Right renal pelvis (tissue), 4 donors: ENCODE data around the gene CCNB1IP1. TPM values are rescaled to one million over a fixed set of nuclear protein-coding genes. Genes with fewer than 3 reads are reported as not detected.
"Not testable (repeated sequence)": the region's sequence is repeated elsewhere in the genome, so short reads cannot be mapped to it uniquely, and the experiment has no call there.

Experiments used
- DNase-seq, 4 donors: peaks; one replicate each; pipeline ENCODE4 v3.0.0-alpha.2; 2013; ENCODE audit warnings: low read depth in 4 of 4, low spot score in 3 of 4, missing footprints in 1 of 4
- polyA plus RNA-seq, 4 donors: library from polyadenylated mRNA; unstranded; fragments of 120-200 nt; gene quantifications; one replicate each; pipeline ENCODE4 v1.2.1, GENCODE V29; 2013; ENCODE audit not compliant: insufficient read length in 4 of 4

The CCNB1IP1 gene
- polyA plus RNA-seq, 4 donors: 115 to 132 (median 117) TPM

DNA sequence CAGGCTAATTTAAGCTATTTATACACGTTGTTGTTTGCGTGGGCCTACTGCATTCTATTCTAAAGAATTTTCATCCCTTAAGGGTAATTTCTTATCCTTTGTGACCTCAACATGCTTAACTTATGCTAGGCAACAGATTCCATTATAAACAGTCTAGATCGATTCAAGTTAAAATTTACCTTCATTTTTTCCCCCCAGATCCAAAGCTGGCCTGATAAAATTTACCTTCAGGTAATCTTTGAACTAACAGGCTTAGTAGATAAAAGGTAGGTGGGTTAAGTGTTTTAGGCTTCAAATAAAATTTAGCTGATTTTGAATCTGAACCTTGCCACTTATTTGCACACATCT, 389 bp upstream of the CCNB1IP1 start:
- no peak for DNase-seq

DNA sequence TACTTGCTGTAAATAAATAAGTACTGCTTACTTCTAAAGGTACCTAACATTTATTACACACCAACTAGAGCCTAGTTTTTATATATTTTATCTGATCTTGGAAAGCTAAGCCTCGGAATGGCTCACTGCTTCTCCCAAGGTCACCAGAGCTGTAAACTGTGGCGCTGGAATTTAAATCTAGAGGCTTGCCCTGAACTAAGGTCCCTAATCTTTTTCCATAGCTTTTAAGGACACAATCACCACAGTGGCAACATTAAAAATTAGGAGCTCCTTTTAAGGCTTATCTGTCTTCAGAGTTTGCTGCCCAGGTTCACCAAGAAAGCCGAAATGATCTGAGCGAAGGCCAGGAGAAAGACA, 670 bp downstream of the CCNB1IP1 start:
- DNase-seq: peak in 3 of 4 donors; percentile 38 to 48 (median 38)

DNA sequence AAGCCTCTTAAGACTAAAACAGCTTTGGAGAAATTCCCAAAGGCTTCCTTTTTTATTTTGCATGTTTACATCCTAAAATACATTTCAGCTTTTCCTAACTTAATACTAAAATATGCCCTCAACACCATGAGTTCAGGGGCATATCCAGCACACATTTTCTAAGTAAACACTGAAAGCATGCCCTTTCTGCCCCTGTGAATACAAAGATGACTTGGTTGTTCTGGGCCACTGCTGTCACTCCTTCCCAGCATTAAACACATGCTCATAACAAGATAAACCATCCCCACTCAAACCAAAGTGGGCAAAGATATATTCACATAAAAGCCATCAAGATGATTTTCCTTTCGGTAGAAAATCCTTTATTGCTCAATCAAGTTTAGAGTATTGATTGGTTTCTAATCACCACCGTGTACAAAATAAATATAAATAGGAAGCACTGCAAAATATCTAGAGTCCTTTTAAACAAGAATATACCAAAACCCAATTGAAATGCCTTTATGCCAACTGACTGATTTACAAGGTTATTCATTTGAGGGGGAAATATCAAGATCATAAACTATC, 1.9 kb downstream of the CCNB1IP1 start:
- DNase-seq: no peak

DNA sequence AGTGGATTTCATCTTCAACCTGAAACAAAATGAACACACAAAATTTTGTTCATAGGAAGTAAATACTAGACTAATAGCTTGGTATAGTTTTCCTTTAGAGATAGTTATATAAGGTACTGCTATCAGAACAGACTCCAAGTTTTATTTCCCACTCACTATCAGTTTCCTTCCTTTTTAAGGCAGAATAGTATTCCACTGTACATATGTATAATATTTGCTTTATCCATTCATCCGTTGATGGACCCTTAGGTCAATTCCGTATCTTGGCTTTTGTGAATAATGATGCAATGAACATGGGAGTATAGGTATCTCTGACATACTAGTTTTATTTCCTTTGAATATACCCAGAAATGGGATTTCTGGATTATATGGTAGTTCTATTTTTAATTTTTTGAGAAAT, 3.7 kb downstream of the CCNB1IP1 start:
- DNase-seq: no peak

DNA sequence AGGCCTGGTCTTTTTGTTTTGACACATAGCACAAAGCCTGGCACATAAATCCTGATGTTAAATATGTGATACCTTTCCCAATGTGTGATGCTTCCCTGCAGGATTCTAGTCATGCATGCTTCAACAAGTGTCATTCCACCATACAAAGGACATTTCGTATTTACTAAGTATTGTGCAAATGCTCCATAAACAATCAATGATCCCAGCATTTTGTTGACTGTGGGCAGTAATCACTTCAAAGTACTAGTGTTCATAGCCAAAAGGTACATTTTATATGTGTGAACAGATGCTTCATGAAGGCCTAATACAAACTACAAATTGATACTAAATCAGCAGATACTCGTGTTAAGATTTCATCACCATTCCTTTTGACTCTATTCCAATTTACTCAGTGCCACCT, 4.4 kb downstream of the CCNB1IP1 start:
- no peak for DNase-seq

DNA sequence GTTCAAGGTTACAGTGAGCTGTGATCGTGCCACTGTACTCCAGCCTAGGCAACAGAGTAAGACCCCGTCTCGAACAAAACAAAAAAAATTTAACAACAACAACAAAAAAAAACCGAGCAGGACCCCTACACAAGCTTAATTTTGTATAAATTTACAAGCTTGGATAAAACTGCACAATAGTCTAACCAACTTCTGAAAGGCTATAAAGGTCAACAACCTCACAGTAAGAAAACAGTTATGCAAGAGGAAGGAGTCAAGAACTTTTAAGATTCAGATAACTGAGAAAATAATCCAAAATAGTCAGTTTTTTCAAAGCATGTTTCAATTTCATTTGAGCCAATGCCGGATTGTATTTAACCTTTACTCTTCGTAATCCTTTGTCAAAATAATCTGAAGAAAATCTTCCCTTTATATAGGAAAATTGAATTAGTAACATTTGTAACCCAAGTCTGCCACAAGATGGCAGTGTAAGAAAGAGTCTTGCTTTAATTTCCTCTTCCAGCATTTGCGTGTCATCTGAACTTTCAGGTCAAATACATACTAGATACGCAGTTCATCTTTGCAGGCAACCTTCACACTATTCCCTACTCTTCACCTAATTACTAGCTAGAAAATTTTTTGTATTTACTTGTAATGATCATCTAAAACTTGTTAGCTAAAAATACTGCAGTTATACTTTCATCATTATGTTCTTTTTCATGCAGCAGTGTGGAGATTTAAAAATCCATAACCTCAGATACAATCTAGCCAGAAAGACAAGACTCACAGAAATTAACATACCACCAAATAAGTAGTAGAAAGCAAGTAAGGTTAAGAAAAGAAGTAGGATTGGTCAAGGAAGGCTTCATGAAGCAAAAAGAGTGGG, 5.8 kb downstream of the CCNB1IP1 start:
- DNase-seq: peak in 2 of 4 donors; percentile 38 to 51

DNA sequence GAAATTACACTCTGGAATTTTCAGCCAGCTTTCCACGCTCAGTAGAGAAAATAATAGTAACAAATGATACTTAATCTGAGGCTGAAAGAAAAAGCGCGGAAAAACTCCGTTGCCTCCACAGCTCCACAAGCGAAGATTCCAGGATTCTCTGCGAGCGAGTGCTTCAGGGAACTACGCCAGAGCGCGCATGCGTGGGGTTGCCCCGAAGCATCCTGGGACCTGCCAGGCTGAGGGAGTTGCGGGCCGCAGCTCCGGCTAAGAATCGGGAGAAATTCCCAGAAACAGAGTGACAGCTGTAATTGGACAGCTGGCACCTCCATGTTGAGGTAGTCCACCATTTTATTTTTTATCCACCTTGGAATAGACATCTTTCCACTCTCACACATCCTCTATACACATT, 15.4 kb downstream of the CCNB1IP1 start:
- no peak for DNase-seq

DNA sequence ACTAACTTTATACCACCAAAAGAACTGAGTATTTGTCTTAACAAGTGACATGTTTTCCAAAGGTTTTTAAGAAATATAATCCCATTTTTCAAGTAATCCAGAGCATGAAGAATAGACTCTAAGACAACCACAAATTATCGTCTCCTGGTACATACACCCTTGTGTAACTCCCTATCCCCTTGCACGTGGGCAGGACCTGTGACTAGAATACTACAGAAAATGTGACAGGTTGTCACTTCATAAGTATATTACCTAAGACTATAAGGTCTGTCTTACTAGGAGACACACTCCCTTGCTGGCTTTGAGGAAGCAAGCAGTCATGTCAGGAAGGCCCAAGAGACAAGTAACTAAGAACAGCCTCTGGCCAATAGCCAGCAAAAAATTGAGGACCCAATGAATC, 19.1 kb downstream of the CCNB1IP1 start:
- DNase-seq: no peak

DNA sequence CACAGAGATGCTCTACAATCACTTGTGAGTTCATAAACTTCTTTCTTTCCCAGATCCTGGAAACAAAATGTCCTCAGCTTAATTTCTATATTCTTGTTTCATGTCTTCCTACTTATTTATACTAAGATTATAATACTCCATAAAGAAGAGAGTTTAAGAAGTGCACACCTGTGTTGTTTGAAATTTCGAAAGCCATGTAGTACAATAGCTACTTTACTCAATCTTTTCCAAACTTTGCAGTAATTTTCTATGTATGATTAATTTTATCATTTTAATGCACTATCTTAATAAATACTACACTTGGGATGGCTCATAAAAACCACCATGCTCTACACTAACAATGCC, 27.0 kb downstream of the CCNB1IP1 start:
- DNase-seq: no peak

DNA sequence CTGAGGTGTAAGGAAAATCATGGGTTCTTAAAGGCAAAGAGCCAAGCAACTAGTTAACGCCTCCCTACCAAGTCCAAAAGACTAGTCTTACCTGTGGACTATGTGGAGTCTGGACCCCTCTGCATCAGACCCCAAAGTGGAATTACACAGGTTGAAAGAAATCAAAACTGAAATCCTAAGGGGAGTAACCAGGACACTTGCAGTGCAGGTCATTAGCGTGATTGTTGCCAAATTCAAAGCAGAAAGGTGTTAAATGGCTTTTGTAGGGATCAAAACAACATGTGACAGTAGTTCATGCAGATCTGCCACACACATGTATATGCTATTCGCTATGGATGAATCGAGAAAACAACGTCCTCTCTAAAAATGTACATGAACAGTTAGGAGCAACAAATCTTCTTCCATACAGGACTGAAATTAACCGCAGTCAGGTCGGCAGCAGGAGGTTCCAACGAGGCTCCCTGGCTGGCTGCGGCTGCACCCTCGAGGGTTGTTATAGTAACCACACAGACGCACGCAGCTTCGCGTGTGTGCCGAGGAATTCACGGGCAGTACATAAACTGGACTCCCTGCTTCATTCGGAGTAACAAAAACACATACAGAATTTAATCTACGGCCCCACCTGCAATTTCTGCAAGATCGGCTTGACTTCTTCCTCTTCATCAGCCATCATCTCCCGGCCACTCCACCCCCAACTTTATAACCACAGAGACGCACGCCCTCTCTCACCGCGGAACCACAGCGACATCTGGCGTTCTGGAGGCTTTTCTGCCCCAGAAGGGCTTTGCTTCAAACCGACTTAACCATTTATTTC, 27.6 kb downstream of the CCNB1IP1 start, which contains the start of gene TTC5:
TSS of gene TTC5 (minus strand) at position 687 of the 814 bp plus-strand sequence. CDS start at position 673, 14 bp downstream.
- peak; percentile 85 to 90 (median 87) for DNase-seq

DNA sequence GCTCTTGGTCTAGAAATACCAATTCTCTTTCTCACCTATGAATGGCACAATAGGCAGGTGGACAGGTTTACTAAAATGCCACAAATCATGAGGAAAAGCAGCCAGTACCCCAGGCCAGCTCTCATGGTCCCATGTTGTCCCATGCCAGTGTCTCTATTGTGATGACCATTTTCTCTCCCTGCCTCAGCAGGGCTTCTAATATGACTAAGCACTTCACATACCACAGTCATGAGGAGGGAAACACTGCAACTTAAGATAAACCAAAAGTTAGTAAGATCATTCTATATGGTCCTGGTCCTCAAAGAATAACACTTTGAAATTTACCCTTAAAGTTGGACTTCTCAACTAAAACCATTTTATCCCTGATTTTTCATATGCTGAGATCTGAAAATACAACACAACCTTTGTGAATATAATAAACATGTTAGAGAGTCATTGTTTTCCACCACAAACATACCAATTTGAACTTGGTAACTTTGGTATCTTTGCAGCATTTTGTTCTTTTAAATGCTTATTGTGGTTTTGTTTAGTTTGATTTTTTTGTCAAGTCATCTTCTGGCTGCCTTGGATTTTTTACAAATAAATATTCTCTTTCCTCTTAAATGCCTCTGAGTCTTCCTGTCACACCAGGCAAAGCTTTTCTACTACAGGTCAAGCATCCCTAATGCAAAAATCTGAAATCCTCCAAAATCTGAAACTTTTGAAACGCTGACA, 30.9 kb downstream of the CCNB1IP1 start:
- DNase-seq: no peak

DNA sequence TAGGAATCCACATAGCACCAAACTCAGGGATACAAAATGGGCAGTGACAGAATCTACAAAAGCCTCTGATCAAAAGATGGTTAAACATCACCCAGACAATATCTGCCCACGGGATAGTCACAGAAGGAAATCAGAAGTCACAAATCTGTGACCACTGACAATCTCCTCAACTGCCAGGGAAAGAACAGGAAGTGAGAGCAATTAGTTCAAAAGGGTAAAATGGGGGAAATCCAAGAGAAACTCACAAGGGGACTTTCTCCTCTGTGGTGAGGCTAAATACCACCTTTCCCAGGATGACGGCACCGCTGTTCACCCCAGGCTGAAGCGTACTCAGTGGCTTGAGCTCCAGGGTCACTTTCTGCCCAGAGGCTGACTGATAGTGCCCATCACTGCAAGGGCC, 38.0 kb downstream of the CCNB1IP1 start:
- no peak for DNase-seq

DNA sequence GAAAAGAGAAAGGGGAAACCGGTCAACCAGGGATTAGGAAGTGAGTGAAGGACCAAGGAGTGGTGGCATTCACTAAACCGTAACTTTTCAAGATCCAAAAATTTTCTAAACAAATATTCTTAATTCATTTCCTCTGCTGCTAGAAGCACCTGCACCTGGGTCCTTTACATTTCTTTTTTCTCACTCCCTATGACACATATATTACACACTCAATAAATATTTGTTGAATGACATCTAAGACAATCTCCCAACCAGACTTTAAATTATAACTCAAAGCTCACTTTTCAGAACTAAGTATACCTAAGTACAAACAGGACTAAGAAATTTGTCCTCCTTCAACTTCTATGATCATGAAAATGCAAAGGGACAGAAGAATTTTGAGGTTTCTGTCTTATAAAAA, 38.4 kb downstream of the CCNB1IP1 start:
- DNase-seq: no peak

DNA sequence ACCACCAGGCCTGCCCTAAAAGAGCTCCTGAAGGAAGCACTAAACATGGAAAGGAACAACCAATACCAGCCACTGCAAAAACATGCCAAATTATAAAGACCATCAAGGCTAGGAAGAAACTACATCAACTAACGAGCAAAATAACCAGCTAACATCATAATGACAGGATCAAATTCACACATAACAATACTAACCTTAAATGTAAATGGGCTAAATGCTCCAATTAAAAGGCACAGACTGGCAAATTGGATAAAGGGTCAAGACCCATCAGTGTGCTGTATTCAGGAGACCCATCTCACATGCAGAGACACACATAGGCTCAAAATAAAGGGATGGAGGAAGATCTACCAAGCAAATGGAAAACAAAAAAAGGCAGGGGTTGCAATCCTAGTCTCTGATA, 51.1 kb downstream of the CCNB1IP1 start:
- DNase-seq: not testable (repeated sequence)

DNA sequence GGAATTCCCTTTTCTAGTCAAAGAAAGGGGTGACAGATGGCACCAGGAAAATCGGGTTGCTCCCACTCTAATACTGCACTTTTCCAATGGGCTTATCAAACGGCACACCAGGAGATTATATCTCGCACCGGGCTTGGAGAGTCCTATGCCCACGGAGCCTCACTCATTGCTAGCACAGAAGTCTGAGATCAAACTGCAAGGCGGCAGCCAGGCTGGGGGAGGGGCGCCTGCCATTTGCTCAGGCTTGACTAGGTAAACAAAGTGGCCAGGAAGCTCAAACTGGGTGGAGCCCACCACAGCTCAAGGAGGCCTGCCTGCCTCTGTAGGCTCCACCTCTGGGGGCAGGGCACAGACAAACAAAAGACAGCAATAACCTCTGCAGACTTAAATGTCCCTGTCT, 52.8 kb downstream of the CCNB1IP1 start:
- not testable (repeated sequence) for DNase-seq

DNA sequence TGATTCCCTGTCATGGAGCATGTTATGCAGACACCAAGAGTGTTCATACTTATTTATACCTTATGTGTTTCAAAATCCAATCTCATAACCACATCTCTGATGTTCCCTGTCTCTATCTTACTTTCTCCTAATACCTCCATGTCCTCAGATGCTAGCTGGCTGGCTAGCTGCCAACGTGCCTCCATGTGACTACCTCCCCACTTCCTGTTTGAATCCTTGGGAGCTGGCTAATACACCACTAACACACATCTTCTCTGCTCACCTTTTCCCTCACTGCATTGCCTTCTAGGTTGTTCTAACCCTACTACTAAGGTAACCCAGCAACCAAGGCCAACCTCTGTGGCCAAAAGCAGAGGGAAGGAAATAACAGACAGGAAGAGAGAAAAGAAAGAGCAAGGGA, 54.7 kb downstream of the CCNB1IP1 start:
- no peak for DNase-seq

DNA sequence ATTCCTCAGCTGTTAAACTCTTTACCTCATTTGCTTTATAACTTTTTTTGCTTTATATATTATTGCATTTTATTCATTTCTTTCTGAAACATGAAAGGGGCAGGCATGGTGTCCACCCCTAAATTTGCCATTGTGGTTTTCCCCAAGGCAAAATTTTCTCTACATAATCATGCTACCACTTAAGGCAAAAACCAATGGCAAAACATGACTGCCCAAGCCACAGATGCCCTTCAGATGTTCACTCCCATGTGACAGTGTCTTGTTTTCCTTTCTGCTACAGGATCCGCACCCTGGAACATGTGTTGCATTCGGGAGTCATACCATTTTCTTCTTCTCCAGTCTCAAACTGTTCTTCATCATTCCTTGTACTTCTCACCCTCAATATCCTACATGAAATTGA, 55.7 kb downstream of the CCNB1IP1 start:
- DNase-seq: no peak

DNA sequence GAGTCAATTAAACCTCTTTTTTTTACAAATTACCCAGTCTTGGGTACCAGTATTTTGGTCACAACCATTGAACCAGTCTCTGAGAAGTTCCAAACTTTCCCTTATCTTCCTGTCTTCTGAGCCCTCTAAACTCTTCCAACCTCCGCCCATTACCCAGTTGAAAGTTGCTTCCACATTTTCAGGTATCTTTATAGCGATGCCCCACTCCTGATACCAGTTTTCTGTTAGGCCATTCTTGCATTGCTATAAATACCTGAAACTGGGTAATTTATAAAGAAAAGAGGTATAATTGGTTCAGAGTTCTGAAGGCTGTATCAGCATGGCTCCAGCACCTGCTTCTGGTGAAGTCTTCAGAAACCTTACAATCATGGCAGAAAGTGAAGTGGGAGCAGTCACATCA, 59.0 kb downstream of the CCNB1IP1 start:
- DNase-seq: no peak

DNA sequence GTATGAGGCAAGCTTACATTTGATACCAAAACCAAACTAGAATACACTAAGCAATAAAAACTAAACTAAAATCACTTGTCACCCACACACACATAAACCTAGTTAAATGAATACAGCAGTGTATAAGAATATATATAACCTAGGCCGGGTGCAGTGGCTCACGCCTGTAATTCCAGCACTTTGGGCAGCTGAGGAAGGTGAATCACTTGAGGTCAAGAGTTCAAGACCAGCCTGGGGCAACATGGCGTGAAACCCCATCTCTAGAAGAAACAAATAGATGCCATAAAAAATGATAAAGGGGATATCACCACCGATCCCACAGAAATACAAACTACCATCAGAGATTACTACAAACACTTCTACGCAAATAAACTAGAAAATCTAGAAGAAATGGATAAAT, 68.7 kb downstream of the CCNB1IP1 start:
- DNase-seq: not testable (repeated sequence)

DNA sequence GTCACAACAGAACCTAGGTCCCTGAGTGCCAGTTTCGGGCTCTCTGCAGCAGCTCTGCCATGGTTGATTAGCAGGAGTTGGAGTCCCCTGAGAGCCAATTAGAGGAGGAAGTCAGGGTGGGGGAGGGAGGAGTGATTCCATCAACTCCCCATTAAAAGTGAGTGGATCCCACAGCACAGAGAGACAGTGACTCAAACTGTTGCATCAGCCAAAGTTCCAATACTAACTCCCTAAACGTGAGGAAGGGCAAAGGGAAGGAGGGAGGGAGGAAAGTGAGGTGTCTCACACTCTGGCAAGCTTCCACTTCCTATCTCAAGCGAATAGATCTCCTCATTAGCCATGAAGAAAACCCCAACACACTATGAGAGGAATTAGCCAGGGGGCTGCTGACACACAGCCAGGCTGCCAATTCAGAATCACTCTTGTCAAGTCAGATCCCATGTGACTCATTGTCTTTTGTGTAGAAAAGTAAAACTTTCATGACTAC, 70.4 kb downstream of the CCNB1IP1 start:
- DNase-seq: no peak
